H9 (cell line): Measurements from ENCODE around the gene NUP85. TPM values are rescaled to one million over a fixed set of nuclear protein-coding genes. Genes with fewer than 3 reads are reported as not detected.

Source experiments
- DNase-seq: peaks from one replicate; pipeline ENCODE4 v3.0.0-alpha.2; 2017
- H2AFZ ChIP-seq: one replicate; pipeline ENCODE4 v1.6.1; 2013; ENCODE audit warnings: mild to moderate bottlenecking, low read length, control low read depth, moderate library complexity
- H2AK5ac ChIP-seq: 2 replicates; pipeline ENCODE4 v1.6.1; 2013; ENCODE audit warnings: low read length, control low read depth, mixed read lengths; ENCODE audit not compliant: insufficient read length
- H2BK120ac ChIP-seq: one replicate; pipeline ENCODE4 v1.6.1; 2013; ENCODE audit warnings: low read depth, mild to moderate bottlenecking, low read length, control low read depth, inconsistent platforms; ENCODE audit not compliant: poor library complexity, severe bottlenecking
- H2BK12ac ChIP-seq: 2 replicates; pipeline ENCODE4 v1.6.1; 2013; ENCODE audit warnings: low read length, control low read depth, mixed read lengths, low read depth; ENCODE audit not compliant: insufficient read length
- H2BK15ac ChIP-seq: 2 replicates; pipeline ENCODE4 v1.6.1; 2013; ENCODE audit warnings: low read depth, low read length, control low read depth
- H2BK20ac ChIP-seq: one replicate; pipeline ENCODE4 v1.6.1; 2013; ENCODE audit warnings: low read depth, mild to moderate bottlenecking, low read length, control low read depth, inconsistent platforms; ENCODE audit not compliant: poor library complexity, severe bottlenecking
- H2BK5ac ChIP-seq: 2 replicates; pipeline ENCODE4 v1.6.1; 2013; ENCODE audit warnings: low read length, control low read depth, mixed read lengths; ENCODE audit not compliant: insufficient read length
- H3K14ac ChIP-seq: 2 replicates; pipeline ENCODE4 v1.6.1; 2013; ENCODE audit warnings: low read length, control low read depth; ENCODE audit not compliant: insufficient read depth
- H3K18ac ChIP-seq: 2 replicates; pipeline ENCODE4 v1.6.1; 2013; ENCODE audit warnings: low read depth, mild to moderate bottlenecking, mixed read lengths, low read length, control low read depth; ENCODE audit not compliant: insufficient read length
- H3K23ac ChIP-seq: 2 replicates; pipeline ENCODE4 v1.6.1; 2013; ENCODE audit warnings: low read length, control low read depth, mixed read lengths, low read depth; ENCODE audit not compliant: insufficient read length
- H3K23me2 ChIP-seq: 2 replicates; pipeline ENCODE4 v1.6.1; 2013; ENCODE audit warnings: low read depth, mild to moderate bottlenecking, mixed read lengths, low read length, control low read depth; ENCODE audit not compliant: insufficient read length, poor library complexity, severe bottlenecking
- H3K27ac ChIP-seq: 2 replicates; pipeline ENCODE4 v1.5.1; 2013; ENCODE audit warnings: low read length, control low read depth, mixed read lengths, low read depth; ENCODE audit not compliant: insufficient read length
- H3K27me3 ChIP-seq: 2 replicates; pipeline ENCODE4 v1.6.1; 2013; ENCODE audit warnings: low read length, control low read depth, inconsistent platforms; ENCODE audit not compliant: insufficient read depth
- H3K4ac ChIP-seq: 2 replicates; pipeline ENCODE4 v1.6.1; 2013; ENCODE audit warnings: low read depth, mild to moderate bottlenecking, control low read depth, inconsistent platforms, low read length, moderate library complexity
- H3K4me1 ChIP-seq: 2 replicates; pipeline ENCODE4 v1.6.1; 2013; ENCODE audit warnings: low read length, control low read depth, inconsistent platforms; ENCODE audit not compliant: insufficient read depth
- H3K4me2 ChIP-seq: 2 replicates; pipeline ENCODE4 v1.6.1; 2013; ENCODE audit warnings: low read length, control low read depth, mixed read lengths; ENCODE audit not compliant: insufficient read length, insufficient read depth
- H3K56ac ChIP-seq: 2 replicates; pipeline ENCODE4 v1.6.1; 2013; ENCODE audit warnings: low read depth, mild to moderate bottlenecking, mixed read lengths, low read length, control low read depth; ENCODE audit not compliant: insufficient read length
- H3K79me1 ChIP-seq: 2 replicates; pipeline ENCODE4 v1.6.1; 2013; ENCODE audit warnings: low read depth, mild to moderate bottlenecking, moderate library complexity, low read length, control low read depth, inconsistent platforms; ENCODE audit not compliant: insufficient read depth, poor library complexity, severe bottlenecking
- H3K79me2 ChIP-seq: 2 replicates; pipeline ENCODE4 v1.6.1; 2013; ENCODE audit warnings: low read length, control low read depth, inconsistent platforms; ENCODE audit not compliant: insufficient read depth
- H3K9ac ChIP-seq: 2 replicates; pipeline ENCODE4 v1.6.1; 2013; ENCODE audit warnings: low read length, control low read depth, mixed read lengths; ENCODE audit not compliant: insufficient read length; ENCODE audit errors: extremely low read depth
- H3K9me3 ChIP-seq: one replicate; pipeline ENCODE4 v1.6.1; 2013; ENCODE audit warnings: low read depth, low read length, inconsistent platforms; ENCODE audit not compliant: control insufficient read depth
- H3T11ph ChIP-seq: one replicate; pipeline ENCODE4 v1.6.1; 2013; ENCODE audit warnings: mild to moderate bottlenecking, low read length, control low read depth, inconsistent platforms
- H4K20me1 ChIP-seq: one replicate; pipeline ENCODE4 v1.6.1; 2013; ENCODE audit not compliant: control insufficient read depth, insufficient read length, insufficient read depth
- H4K5ac ChIP-seq: 2 replicates; pipeline ENCODE4 v1.6.1; 2013; ENCODE audit warnings: low read depth, mild to moderate bottlenecking, mixed read lengths, low read length, control low read depth; ENCODE audit not compliant: insufficient read length
- H4K8ac ChIP-seq: replicated peaks from 2 replicates; pipeline ENCODE4 v1.6.1; 2013; ENCODE audit warnings: low read length, control low read depth, mixed read lengths, low read depth; ENCODE audit not compliant: insufficient read length
- H4K91ac ChIP-seq: 2 replicates; pipeline ENCODE4 v1.6.1; 2013; ENCODE audit warnings: low read depth, mild to moderate bottlenecking, moderate library complexity, mixed read lengths, low read length, control low read depth; ENCODE audit not compliant: insufficient read length
- H3K27ac Mint-ChIP-seq, 3 experiments: 2 replicates in 2 of 3; 3 replicates in 1 of 3; pipeline ENCODE4 v1.8.0; 2020 to 2021; ENCODE audit warnings: mixed read lengths in 3 of 3, mild to moderate bottlenecking in 1 of 3, moderate library complexity in 1 of 3
- H3K27me3 Mint-ChIP-seq: 2 replicates; pipeline ENCODE4 v1.8.0; 2021; ENCODE audit warnings: low read depth, mild to moderate bottlenecking, moderate library complexity, mixed read lengths
- H3K36me3 Mint-ChIP-seq, 3 experiments: 2 replicates in 2 of 3; 3 replicates in 1 of 3; pipeline ENCODE4 v1.8.0; 2020 to 2021; ENCODE audit warnings: low read depth in 3 of 3, mixed read lengths in 3 of 3; ENCODE audit not compliant: insufficient read depth in 1 of 3
- H3K4me1 Mint-ChIP-seq, 2 experiments: 2 replicates each; pipeline ENCODE4 v1.8.0; 2020; ENCODE audit warnings: mixed read lengths in 2 of 2
- H3K4me3 Mint-ChIP-seq, 2 experiments: 2 replicates in 1 of 2; 3 replicates in 1 of 2; pipeline ENCODE4 v1.8.0; 2020 to 2021; ENCODE audit warnings: mild to moderate bottlenecking in 2 of 2, mixed read lengths in 2 of 2, moderate library complexity in 1 of 2
- H3K9me3 Mint-ChIP-seq, 2 experiments: 2 replicates in 1 of 2; 3 replicates in 1 of 2; pipeline ENCODE4 v1.8.0; 2020; ENCODE audit warnings: mild to moderate bottlenecking in 2 of 2, mixed read lengths in 2 of 2, moderate library complexity in 1 of 2
- WGBS: extraction: QIAGEN DNeasy Blood & Tissue Kit; methylation state at CpG from one replicate; pipeline ENCODE4 v1.1.7; 2013; ENCODE audit warnings: missing lambda C conversion rate, low lambda C conversion rate, mixed read lengths; ENCODE audit not compliant: insufficient read length; ENCODE audit errors: extremely low coverage; 5-methylcytosine and 5-hydroxymethylcytosine counted together
- total RNA-seq: library from RNA; stranded (reverse); gene quantifications from 2 replicates; pipeline ENCODE4 v1.2.1, GENCODE V29; 2021
- TF ChIP-seq, protein P1 (sequence below): fragments of 200-600 bp; sonication (generic); conservative IDR thresholded peaks from 3 replicates; pipeline ENCODE4 v1.8.0; 2021; ENCODE audit warnings: antibody characterized with exemption, mild to moderate bottlenecking

Gene NUP85
- total RNA-seq, 1 experiment from 2014 or later: 145 TPM

DNA sequence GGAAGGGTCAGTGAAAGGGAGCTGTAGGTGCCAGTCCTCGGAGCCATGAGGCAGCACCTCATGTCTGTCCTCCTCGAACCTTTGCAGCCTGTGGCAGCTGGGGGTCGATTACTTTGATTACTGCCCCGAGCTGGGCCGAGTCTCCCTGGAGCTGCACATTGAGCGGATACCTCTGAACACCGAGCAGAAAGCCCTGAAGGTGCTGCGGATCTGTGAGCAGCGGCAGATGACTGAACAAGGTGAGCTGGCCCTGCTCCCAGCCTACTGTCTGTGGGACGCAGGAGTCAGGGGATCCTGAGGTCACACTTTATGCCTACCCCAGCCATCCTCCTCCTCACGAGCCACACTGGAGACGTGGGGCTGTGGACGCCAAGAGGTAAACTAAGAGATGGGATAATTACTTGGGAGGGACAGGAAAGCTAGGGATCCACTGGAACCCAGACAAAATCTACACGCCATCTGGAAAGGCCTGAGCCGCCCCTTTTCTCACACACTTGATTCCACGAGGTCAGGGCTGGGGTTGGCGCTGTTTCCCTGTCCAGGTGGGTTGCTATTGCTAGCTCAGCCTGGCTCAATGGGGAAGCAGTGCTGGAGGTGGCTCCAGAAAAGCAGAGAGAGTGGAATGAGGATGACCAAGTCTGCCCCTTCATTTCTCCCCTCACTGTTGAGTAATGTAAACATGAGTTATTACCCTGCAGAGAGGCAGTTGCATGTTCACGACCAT is 26.4 kb downstream of the NUP85 start:
- Mint-ChIP-seq H3K9me3 (no peaks in the 10 kb centered on the region), H3K4me1 (no peaks in the 10 kb centered on the region), H3K27me3 (no peaks in the 10 kb centered on the region), H3K36me3 (peaks cover 32 to 93% (median 81%) of the 10 kb centered on the region in 3 experiments), H3K27ac (no peak overlapping the region), H3K4me3 (no peak overlapping the region)
- Histone ChIP-seq H3K14ac (no peak overlapping the region), H4K91ac (no peak overlapping the region), H3K4me1 (no peaks in the 10 kb centered on the region), H3K4ac (no peak overlapping the region), H3K27me3 (no peaks in the 10 kb centered on the region), H3K9ac (no peak overlapping the region), H3K4me2 (no peak overlapping the region), H2BK120ac (no peak overlapping the region), H2BK12ac (no peak overlapping the region), H2BK5ac (no peak overlapping the region), H3K79me1 (no peaks in the 10 kb centered on the region), H3K23me2 (no peaks in the 10 kb centered on the region), H3K23ac (no peak overlapping the region), H4K8ac (no peak overlapping the region), H2BK15ac (no peak overlapping the region), H4K20me1 (no peaks in the 10 kb centered on the region), H3K18ac (no peak overlapping the region), H3T11ph (no peak overlapping the region), H3K56ac (no peak overlapping the region), H2BK20ac (no peak overlapping the region), H3K79me2 (no peaks in the 10 kb centered on the region), H3K9me3 (no peaks in the 10 kb centered on the region), H2AFZ (no peak overlapping the region), H4K5ac (no peak overlapping the region), H3K27ac (no peak overlapping the region), H2AK5ac (no peak overlapping the region)
- no peak for DNase-seq
- TF ChIP-seq, protein P1, sequence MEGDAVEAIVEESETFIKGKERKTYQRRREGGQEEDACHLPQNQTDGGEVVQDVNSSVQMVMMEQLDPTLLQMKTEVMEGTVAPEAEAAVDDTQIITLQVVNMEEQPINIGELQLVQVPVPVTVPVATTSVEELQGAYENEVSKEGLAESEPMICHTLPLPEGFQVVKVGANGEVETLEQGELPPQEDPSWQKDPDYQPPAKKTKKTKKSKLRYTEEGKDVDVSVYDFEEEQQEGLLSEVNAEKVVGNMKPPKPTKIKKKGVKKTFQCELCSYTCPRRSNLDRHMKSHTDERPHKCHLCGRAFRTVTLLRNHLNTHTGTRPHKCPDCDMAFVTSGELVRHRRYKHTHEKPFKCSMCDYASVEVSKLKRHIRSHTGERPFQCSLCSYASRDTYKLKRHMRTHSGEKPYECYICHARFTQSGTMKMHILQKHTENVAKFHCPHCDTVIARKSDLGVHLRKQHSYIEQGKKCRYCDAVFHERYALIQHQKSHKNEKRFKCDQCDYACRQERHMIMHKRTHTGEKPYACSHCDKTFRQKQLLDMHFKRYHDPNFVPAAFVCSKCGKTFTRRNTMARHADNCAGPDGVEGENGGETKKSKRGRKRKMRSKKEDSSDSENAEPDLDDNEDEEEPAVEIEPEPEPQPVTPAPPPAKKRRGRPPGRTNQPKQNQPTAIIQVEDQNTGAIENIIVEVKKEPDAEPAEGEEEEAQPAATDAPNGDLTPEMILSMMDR: no peak
- no CpG with 5 or more reads among the region's 18 CpGs for WGBS
